HG02885 (cell line): ENCODE measurements around the gene CLNK.

Experiments
- ATAC-seq: cut with Tn5 transposase; IDR thresholded peaks from one replicate; pipeline ENCODE4 v1.9.1; 2021; ENCODE audit warnings: mild to moderate bottlenecking; ENCODE audit not compliant: unreplicated experiment, poor library complexity

CLNK gene

GRCh38 chr4:10529291-10530136, 155.1 kb downstream of the CLNK start:
- no peak for ATAC-seq

- no peak for ATAC-seq
Observed at GRCh38 chr4:10527438-10527837, 157.1 kb downstream of the CLNK start.

GRCh38 chr4:10526429-10527222, 157.9 kb downstream of the CLNK start:
- ATAC-seq = no peak

- ATAC-seq = no peak
Observed at GRCh38 chr4:10524196-10524833, 160.3 kb downstream of the CLNK start.

- ATAC-seq = no peak
Observed at GRCh38 chr4:10521424-10521823, 163.1 kb downstream of the CLNK start.

- ATAC-seq = no peak
Observed at GRCh38 chr4:10509733-10510132, 174.8 kb downstream of the CLNK start.

- ATAC-seq = no peak
Observed at GRCh38 chr4:10506077-10506476, 178.5 kb downstream of the CLNK start.

GRCh38 chr4:10504570-10505179, 179.9 kb downstream of the CLNK start:
- no peak for ATAC-seq

- ATAC-seq = no peak
Observed at GRCh38 chr4:10502717-10503116, 181.9 kb downstream of the CLNK start.

GRCh38 chr4:10500776-10501175, 183.8 kb downstream of the CLNK start:
- ATAC-seq = no peak

- ATAC-seq = no peak
Observed at GRCh38 chr4:10496200-10496599, 188.4 kb downstream of the CLNK start.

GRCh38 chr4:10495651-10496050, 188.9 kb downstream of the CLNK start:
- no peak for ATAC-seq

GRCh38 chr4:10492464-10492863, 192.1 kb downstream of the CLNK start:
- ATAC-seq = no peak

- ATAC-seq = no peak
Observed at GRCh38 chr4:10491401-10491800, 193.2 kb downstream of the CLNK start.

GRCh38 chr4:10490996-10491395, 193.6 kb downstream of the CLNK start:
- ATAC-seq = no peak

- ATAC-seq = no peak
Observed at GRCh38 chr4:10482913-10483312, 201.7 kb downstream of the CLNK start.

GRCh38 chr4:10480616-10481015, 204.0 kb downstream of the CLNK start:
- no peak for ATAC-seq

- no peak for ATAC-seq
Observed at GRCh38 chr4:10478621-10479020, 205.9 kb downstream of the CLNK start.

GRCh38 chr4:10470505-10470904, 214.1 kb downstream of the CLNK start:
- ATAC-seq = no peak

GRCh38 chr4:10466161-10466560, 218.4 kb downstream of the CLNK start:
- ATAC-seq = no peak

GRCh38 chr4:10462876-10463275, 221.7 kb downstream of the CLNK start:
- ATAC-seq = no peak
